Fibroblast of lung (primary cell): ENCODE data around the gene CEP152. TPM values are rescaled to one million over a fixed set of nuclear protein-coding genes. Genes with fewer than 3 reads are reported as not detected.

ENCODE experiments used
- DNase-seq, 2 donors: peaks; one replicate each; pipeline versions ENCODE4 v3.0.0 to v3.0.0-alpha.2; 2010; ENCODE audit warnings: low read depth in 2 of 2
- H2AFZ ChIP-seq: 2 replicates; pipeline ENCODE4 v1.5.1; 2012; ENCODE audit warnings: low read length, control low read depth, inconsistent platforms
- H3K27ac ChIP-seq: 2 replicates; pipeline ENCODE4 v1.5.1; 2011; ENCODE audit warnings: low read length, control low read depth; ENCODE audit not compliant: insufficient read depth
- H3K27me3 ChIP-seq: 2 replicates; pipeline ENCODE4 v1.5.1; 2011; ENCODE audit warnings: mild to moderate bottlenecking, low read length; ENCODE audit not compliant: control insufficient read depth, insufficient read depth
- H3K36me3 ChIP-seq: 2 replicates; pipeline ENCODE4 v1.5.1; 2011; ENCODE audit warnings: low read length; ENCODE audit not compliant: control insufficient read depth, insufficient read depth
- H3K4me1 ChIP-seq: 2 replicates; pipeline ENCODE4 v1.5.1; 2011; ENCODE audit warnings: low read length; ENCODE audit not compliant: control insufficient read depth, insufficient read depth; ENCODE audit errors: extremely low read depth
- H3K4me2 ChIP-seq: 2 replicates; pipeline ENCODE4 v1.5.1; 2011; ENCODE audit warnings: low read length, control low read depth; ENCODE audit not compliant: insufficient read depth; ENCODE audit errors: extremely low read depth
- H3K4me3 ChIP-seq, 4 experiments: fragments of 200-600 bp in 1 of 4; sonication (generic) in 1 of 4; replicated peaks in 1 of 4; 2 replicates each; pipeline ENCODE4 v1.5.1; 2011 to 2016; ENCODE audit warnings: low read length in 4 of 4, low read depth in 3 of 4, mild to moderate bottlenecking in 3 of 4, control low read depth in 2 of 4, inconsistent platforms in 1 of 4, mixed read lengths in 1 of 4; ENCODE audit not compliant: insufficient read depth in 1 of 4; ENCODE audit errors: control extremely low read depth in 1 of 4
- H3K79me2 ChIP-seq: 2 replicates; pipeline ENCODE4 v1.5.1; 2012; ENCODE audit warnings: mild to moderate bottlenecking, low read length, inconsistent platforms; ENCODE audit not compliant: control insufficient read depth, insufficient read depth
- H3K9ac ChIP-seq: 2 replicates; pipeline ENCODE4 v1.5.1; 2011; ENCODE audit warnings: mild to moderate bottlenecking, low read length, control low read depth; ENCODE audit not compliant: insufficient read depth
- H3K9me3 ChIP-seq: 2 replicates; pipeline ENCODE4 v1.5.1; 2012; ENCODE audit warnings: low read depth, low read length; ENCODE audit not compliant: control insufficient read depth, insufficient read depth
- H4K20me1 ChIP-seq: 2 replicates; pipeline ENCODE4 v1.5.1; 2011; ENCODE audit warnings: low read length; ENCODE audit not compliant: control insufficient read depth, insufficient read depth; ENCODE audit errors: extremely low read depth
- EZH2 ChIP-seq: IDR thresholded peaks from 2 replicates; pipeline ENCODE4 v1.5.1; 2012; ENCODE audit warnings: low read length, control low read depth, mild to moderate bottlenecking; ENCODE audit errors: missing control alignments
- polyA plus RNA-seq, 2 donors: library from polyadenylated mRNA; depleted of rRNA in 1 of 2; stranded (reverse) in 1 of 2; unstranded in 1 of 2; fragments of >200 nt; gene quantifications; 2 replicates each; pipeline ENCODE4 v1.2.1, GENCODE V29; 2011 to 2012; ENCODE audit warnings: missing spikeins in 1 of 2
- total RNA-seq: library from RNA; depleted of rRNA; stranded (reverse); fragments of >200 nt; gene quantifications from 2 replicates; pipeline ENCODE4 v1.2.1, GENCODE V29; 2014
- TF ChIP-seq, protein P1 (sequence below), 2 donors: IDR thresholded peaks in 1 of 2; conservative IDR thresholded peaks in 1 of 2; 1 replicate in 1 of 2; 2 replicates in 1 of 2; pipeline ENCODE4 v1.5.1; 2011 to 2012; ENCODE audit warnings: low read length in 2 of 2, control low read depth in 1 of 2, inconsistent platforms in 1 of 2, low read depth in 1 of 2, mild to moderate bottlenecking in 1 of 2

The CEP152 gene
- total and polyA plus RNA-seq, 2 donors (not counting 1 experiment from before 2014, with no cell fraction given), result 0.72 to 7.8 TPM

- H2AFZ ChIP-seq, result no peak overlapping the region
- no peak for TF ChIP-seq EZH2
- TF ChIP-seq, protein P1, sequence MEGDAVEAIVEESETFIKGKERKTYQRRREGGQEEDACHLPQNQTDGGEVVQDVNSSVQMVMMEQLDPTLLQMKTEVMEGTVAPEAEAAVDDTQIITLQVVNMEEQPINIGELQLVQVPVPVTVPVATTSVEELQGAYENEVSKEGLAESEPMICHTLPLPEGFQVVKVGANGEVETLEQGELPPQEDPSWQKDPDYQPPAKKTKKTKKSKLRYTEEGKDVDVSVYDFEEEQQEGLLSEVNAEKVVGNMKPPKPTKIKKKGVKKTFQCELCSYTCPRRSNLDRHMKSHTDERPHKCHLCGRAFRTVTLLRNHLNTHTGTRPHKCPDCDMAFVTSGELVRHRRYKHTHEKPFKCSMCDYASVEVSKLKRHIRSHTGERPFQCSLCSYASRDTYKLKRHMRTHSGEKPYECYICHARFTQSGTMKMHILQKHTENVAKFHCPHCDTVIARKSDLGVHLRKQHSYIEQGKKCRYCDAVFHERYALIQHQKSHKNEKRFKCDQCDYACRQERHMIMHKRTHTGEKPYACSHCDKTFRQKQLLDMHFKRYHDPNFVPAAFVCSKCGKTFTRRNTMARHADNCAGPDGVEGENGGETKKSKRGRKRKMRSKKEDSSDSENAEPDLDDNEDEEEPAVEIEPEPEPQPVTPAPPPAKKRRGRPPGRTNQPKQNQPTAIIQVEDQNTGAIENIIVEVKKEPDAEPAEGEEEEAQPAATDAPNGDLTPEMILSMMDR (conservative IDR thresholded peaks at IDR 0.05 in 1 of 2, IDR thresholded peaks at IDR 0.05 in 1 of 2; ENCODE audit: low read depth in 1 of 2, low read length in 2 of 2), result no peak
- no peaks in the 10 kb centered on the region for H3K27me3 ChIP-seq
Measured at GRCh38 chr15:48825075-48825474, 14.2 kb upstream of the CEP152 start.

GRCh38 chr15:48823706-48824105 lies 12.8 kb upstream of the CEP152 start:
- H3K36me3 ChIP-seq, result no peaks in the 10 kb centered on the region
- no peak overlapping the region for H3K4me3 ChIP-seq
- H4K20me1 ChIP-seq, result no peaks in the 10 kb centered on the region
- TF ChIP-seq EZH2, result no peak
- TF ChIP-seq, protein P1 (conservative IDR thresholded peaks at IDR 0.05 in 1 of 2, IDR thresholded peaks at IDR 0.05 in 1 of 2; ENCODE audit: low read depth in 1 of 2, low read length in 2 of 2), result no peak
- no peak overlapping the region for H3K9ac ChIP-seq
- H2AFZ ChIP-seq, result no peak overlapping the region
- DNase-seq, result no peak
- H3K27ac ChIP-seq, result no peak overlapping the region
- no peaks in the 10 kb centered on the region for H3K27me3 ChIP-seq
- no peaks in the 10 kb centered on the region for H3K4me1 ChIP-seq
- no peaks in the 10 kb centered on the region for H3K79me2 ChIP-seq
- H3K4me2 ChIP-seq, result no peak overlapping the region
- no peaks in the 10 kb centered on the region for H3K9me3 ChIP-seq

More at GRCh38 chr15:48825075-48825474, 14.2 kb upstream of the CEP152 start:
- Histone ChIP-seq H3K4me1 (no peaks in the 10 kb centered on the region), H3K4me2 (no peak overlapping the region), H3K9ac (no peak overlapping the region), H3K79me2 (no peaks in the 10 kb centered on the region), H3K4me3 (no peak overlapping the region), H4K20me1 (no peaks in the 10 kb centered on the region), H3K27ac (no peak overlapping the region), H3K9me3 (no peaks in the 10 kb centered on the region), H3K36me3 (no peaks in the 10 kb centered on the region)
- DNase-seq, result no peak

GRCh38 chr15:48823237-48823636 lies 12.4 kb upstream of the CEP152 start:
- Histone ChIP-seq H2AFZ (peak overlapping the region; percentile 10), H3K4me2 (no peak overlapping the region)
- peak in 1 of 2 donors; percentile 55 for DNase-seq

More at GRCh38 chr15:48823237-48823636, 12.4 kb upstream of the CEP152 start:
- TF ChIP-seq, protein P1 (conservative IDR thresholded peaks at IDR 0.05 in 1 of 2, IDR thresholded peaks at IDR 0.05 in 1 of 2; ENCODE audit: low read depth in 1 of 2, low read length in 2 of 2), result no peak
- no peak for TF ChIP-seq EZH2
- Histone ChIP-seq H3K27me3 (no peaks in the 10 kb centered on the region), H3K27ac (no peak overlapping the region), H3K79me2 (no peaks in the 10 kb centered on the region), H3K36me3 (no peaks in the 10 kb centered on the region), H3K4me1 (no peaks in the 10 kb centered on the region), H4K20me1 (no peaks in the 10 kb centered on the region), H3K9me3 (no peaks in the 10 kb centered on the region), H3K9ac (no peak overlapping the region), H3K4me3 (no peak overlapping the region)
